ENCODE results near the gene N4BP3.

Gene N4BP3

GRCh38 chr5:178113141-178113787 is at the start of gene N4BP3:
Gene N4BP3, plus strand, starts transcription at chr5:178113532. Its CDS starts 6,052 bp downstream, at chr5:178119584.
- ChIA-PET CTCF (interaction anchor here (1.0 to 1.4 kb wide), 2 partner anchors 16 to 45 kb away, joined by 3 read pairs; no protein-coding TSS in a partner anchor), POLR2A (interaction anchor here (0.9 kb wide), 1 partner anchor 91 kb away, joined by 3 read pairs; the partner anchor contains the start of gene HNRNPAB)
- peak; percentile 90 for DNase-seq (ENCODE audit: extremely low spot score)

GRCh38 chr5:178067755-178068154 is 45.6 kb upstream of the N4BP3 start:
- DNase-seq (ENCODE audit: extremely low spot score), result no peak
- no peak for TF ChIP-seq CTCF (IDR thresholded peaks at IDR 0.05; ENCODE audit: control extremely low read depth, extremely low read depth, low read depth, missing control alignments)
- CTCF ChIA-PET, result interaction anchor here (0.7 kb wide), 1 partner anchor 8 kb away, joined by 3 read pairs; no protein-coding TSS in a partner anchor
- POLR2A ChIA-PET, result no interaction called here

More at GRCh38 chr5:178113141-178113787, at the start of gene N4BP3:
- TF ChIP-seq CTCF (IDR thresholded peaks at IDR 0.05; ENCODE audit: control extremely low read depth, extremely low read depth, low read depth, missing control alignments), result no peak

- no peak for DNase-seq (ENCODE audit: extremely low spot score)
- ChIA-PET CTCF (interaction anchor here (1.0 kb wide), 1 partner anchor 36 kb away, joined by 3 read pairs; no protein-coding TSS in a partner anchor), POLR2A (no interaction called here)
- no peak for TF ChIP-seq CTCF (IDR thresholded peaks at IDR 0.05; ENCODE audit: control extremely low read depth, extremely low read depth, low read depth, missing control alignments)
Measured at GRCh38 chr5:178068293-178068692, 45.0 kb upstream of the N4BP3 start.

GRCh38 chr5:178069909-178070308 is 43.4 kb upstream of the N4BP3 start:
- peak; percentile 37 for TF ChIP-seq CTCF (IDR thresholded peaks at IDR 0.05; ENCODE audit: control extremely low read depth, extremely low read depth, low read depth, missing control alignments)
- ChIA-PET CTCF (no interaction called here), POLR2A (no interaction called here)
- DNase-seq (ENCODE audit: extremely low spot score), result no peak

GRCh38 chr5:178071108-178071507 is 42.2 kb upstream of the N4BP3 start:
- POLR2A ChIA-PET, result interaction anchor here (0.5 kb wide), 1 partner anchor 1405 kb away, joined by 4 read pairs; no protein-coding TSS in a partner anchor
- DNase-seq (ENCODE audit: extremely low spot score), result no peak
- CTCF ChIA-PET, result interaction anchor here (0.7 to 8.3 kb wide), 3 partner anchors 9 to 85 kb away, joined by 3 to 155 read pairs (median 3); no protein-coding TSS in a partner anchor
- TF ChIP-seq CTCF (IDR thresholded peaks at IDR 0.05; ENCODE audit: control extremely low read depth, extremely low read depth, low read depth, missing control alignments), result no peak

- no peak for DNase-seq (ENCODE audit: extremely low spot score)
- ChIA-PET POLR2A (no interaction called here), CTCF (interaction anchor here (8.3 kb wide), 1 partner anchor 74 kb away, joined by 155 read pairs; no protein-coding TSS in a partner anchor)
- TF ChIP-seq CTCF (IDR thresholded peaks at IDR 0.05; ENCODE audit: control extremely low read depth, extremely low read depth, low read depth, missing control alignments), result no peak
Measured at GRCh38 chr5:178072749-178073148, 40.6 kb upstream of the N4BP3 start.

Measured in GM10248 (cell line).